HepG2 (cell line): Measurements from ENCODE around the gene MPC2.

Source experiments
- GTF3A ChIP-seq: sonication (generic); formaldehyde crosslinking; conservative IDR thresholded peaks from 2 replicates; pipeline ENCODE4 v1.4.0; 2020; ENCODE audit warnings: mild to moderate bottlenecking, missing genetic modification reagents
- NFYB ChIP-seq: sonication (generic); formaldehyde crosslinking; IDR thresholded peaks from 2 replicates; pipeline ENCODE4 v1.4.0; 2020; ENCODE audit warnings: missing genetic modification reagents
- POLR2AphosphoS5 ChIP-seq: IDR thresholded peaks from 2 replicates; pipeline ENCODE4 v1.6.1; 2012; ENCODE audit warnings: low read depth, low read length
- RAD21 ChIP-seq: fragments of 450-650 bp; formaldehyde crosslinking; IDR thresholded peaks from 2 replicates; pipeline ENCODE4 v1.5.0; 2020; ENCODE audit warnings: mild to moderate bottlenecking

DNA sequence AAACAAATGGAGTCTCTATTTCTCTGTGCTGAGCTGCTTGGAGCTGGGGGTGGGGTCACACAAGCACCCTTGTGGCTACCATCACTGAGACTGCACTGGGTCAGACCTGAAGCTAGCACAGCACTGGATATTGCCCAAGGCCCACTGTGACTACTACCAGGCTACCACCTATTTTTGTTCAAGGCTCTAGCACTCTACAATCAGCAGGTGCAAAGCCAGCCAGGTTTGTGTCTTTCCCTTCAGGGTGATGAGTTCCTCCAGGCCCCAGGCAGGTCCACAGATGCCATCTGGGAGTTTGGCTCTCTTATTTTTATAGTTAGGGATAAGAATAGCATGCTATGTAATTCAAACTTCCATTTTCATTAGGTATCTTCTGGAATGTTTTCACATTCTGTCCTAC lies 46.5 kb downstream of the MPC2 start:
- no peak for TF ChIP-seq NFYB (CRISPR knock-in tag)
- no peak for TF ChIP-seq GTF3A (CRISPR knock-in tag)
- TF ChIP-seq RAD21 = no peak
- no peak for TF ChIP-seq POLR2AphosphoS5
